Hepatocyte (in vitro differentiated cells): ENCODE results near the gene REG3A. TPM values are rescaled to one million over a fixed set of nuclear protein-coding genes. Genes with fewer than 3 reads are reported as not detected.

Source experiments
- DNase-seq: peaks from one replicate; pipeline ENCODE4 v3.0.0-alpha.2; 2016; ENCODE audit warnings: low spot score
- H2AFZ ChIP-seq: fragments of 200-600 bp; sonication (generic); 2 replicates; pipeline ENCODE4 v1.6.0; 2016; ENCODE audit warnings: antibody characterized with exemption, mild to moderate bottlenecking
- H3K27ac ChIP-seq: fragments of 200-600 bp; sonication (generic); 2 replicates; pipeline ENCODE4 v1.5.1; 2016; ENCODE audit warnings: mild to moderate bottlenecking
- H3K27me3 ChIP-seq: fragments of 200-600 bp; sonication (generic); 2 replicates; pipeline ENCODE4 v1.6.1; 2016
- H3K36me3 ChIP-seq: fragments of 200-600 bp; sonication (generic); replicated peaks from 2 replicates; pipeline ENCODE4 v1.5.1; 2016; ENCODE audit warnings: low read depth; ENCODE audit not compliant: insufficient read depth
- H3K4me1 ChIP-seq: fragments of 200-600 bp; sonication (generic); 2 replicates; pipeline ENCODE4 v1.5.1; 2016; ENCODE audit warnings: mild to moderate bottlenecking, moderate library complexity; ENCODE audit not compliant: insufficient read depth
- H3K4me2 ChIP-seq: fragments of 200-600 bp; sonication (generic); 2 replicates; pipeline ENCODE4 v1.6.0; 2016
- H3K4me3 ChIP-seq: fragments of 200-600 bp; sonication (generic); 2 replicates; pipeline ENCODE4 v1.5.1; 2016; ENCODE audit warnings: mild to moderate bottlenecking
- H3K79me2 ChIP-seq: fragments of 200-600 bp; sonication (generic); 2 replicates; pipeline ENCODE4 v1.6.0; 2017; ENCODE audit warnings: mild to moderate bottlenecking
- H3K9me2 ChIP-seq: fragments of 200-600 bp; sonication (generic); replicated peaks from 2 replicates; pipeline ENCODE4 v1.6.0; 2017; ENCODE audit warnings: mild to moderate bottlenecking; ENCODE audit not compliant: insufficient read depth
- H3K9me3 ChIP-seq: fragments of 200-600 bp; sonication (generic); 2 replicates; pipeline ENCODE4 v1.5.1; 2016; ENCODE audit warnings: low read depth, mild to moderate bottlenecking
- H4K20me1 ChIP-seq: fragments of 200-600 bp; sonication (generic); 2 replicates; pipeline ENCODE4 v1.6.0; 2016; ENCODE audit warnings: mild to moderate bottlenecking; ENCODE audit not compliant: insufficient read depth, poor library complexity, severe bottlenecking
- EZH2 ChIP-seq: fragments of 200-600 bp; sonication (generic); IDR thresholded peaks from 2 replicates; pipeline ENCODE4 v1.6.1; 2016; ENCODE audit warnings: antibody characterized with exemption, mild to moderate bottlenecking, borderline replicate concordance
- EZH2phosphoT487 ChIP-seq: fragments of 200-600 bp; sonication (generic); IDR thresholded peaks from one replicate; pipeline ENCODE4 v1.6.1; 2018; ENCODE audit warnings: antibody characterized with exemption, mild to moderate bottlenecking, low read depth, moderate library complexity; ENCODE audit not compliant: unreplicated experiment, severe bottlenecking
- WGBS: methylation state at CpG from one replicate; pipeline ENCODE4 v1.1.6; 2016; ENCODE audit warnings: low lambda C conversion rate; ENCODE audit errors: missing lambda C conversion rate; 5-methylcytosine and 5-hydroxymethylcytosine counted together
- polyA plus RNA-seq: library from polyadenylated mRNA; unstranded; fragments of >200 nt; fragmentation: Nextera tagmentation; extraction: Ambion mirVana; gene quantifications from 2 replicates; pipeline ENCODE4 v1.2.1, GENCODE V29; 2016
- total RNA-seq: library from RNA; depleted of rRNA; stranded (reverse); fragments of >200 nt; gene quantifications from 2 replicates; pipeline ENCODE4 v1.2.3, GENCODE V29; 2014
- TF ChIP-seq, protein P1 (sequence below): fragments of 200-600 bp; sonication (generic); IDR thresholded peaks from 2 replicates; pipeline ENCODE4 v1.5.1; 2016; ENCODE audit warnings: antibody characterized with exemption, mild to moderate bottlenecking; ENCODE audit not compliant: poor library complexity

The REG3A gene
- total and polyA plus RNA-seq, 2 experiments from 2014 or later, result 1.2 to 1.4 TPM

DNA sequence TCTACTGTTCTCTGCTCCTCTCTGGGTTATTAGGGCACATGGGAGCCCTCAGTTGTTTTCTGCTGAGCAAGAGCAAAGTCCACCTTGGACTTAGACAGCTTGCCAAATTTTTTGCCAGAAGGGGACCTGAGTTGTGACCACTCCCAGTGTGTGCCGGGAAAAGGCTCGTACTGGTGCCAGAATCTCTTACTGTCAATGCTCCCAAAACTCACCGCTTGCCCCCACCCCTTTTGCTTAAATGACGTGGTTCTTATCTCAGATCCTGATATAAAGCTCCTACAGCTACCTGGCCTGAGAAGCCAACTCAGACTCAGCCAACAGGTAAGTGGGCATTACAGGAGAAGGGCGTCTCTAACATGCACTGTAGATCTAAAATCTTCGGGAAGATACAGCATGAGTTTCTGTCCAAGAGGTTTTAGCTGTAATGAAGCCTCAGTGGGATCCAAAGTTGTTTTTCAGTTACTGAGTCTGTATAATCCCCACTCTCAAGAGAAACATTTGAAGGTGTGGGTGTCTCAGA is 39.3 kb downstream of the REG3A start, which contains the start of gene REG1A:
REG1A (plus strand) TSS at position 295 of the 520 bp plus-strand sequence. CDS start 374 bp downstream, outside the sequence.
- H3K27ac ChIP-seq, result no peak within 1 kb of the TSS
- TF ChIP-seq, protein P1, sequence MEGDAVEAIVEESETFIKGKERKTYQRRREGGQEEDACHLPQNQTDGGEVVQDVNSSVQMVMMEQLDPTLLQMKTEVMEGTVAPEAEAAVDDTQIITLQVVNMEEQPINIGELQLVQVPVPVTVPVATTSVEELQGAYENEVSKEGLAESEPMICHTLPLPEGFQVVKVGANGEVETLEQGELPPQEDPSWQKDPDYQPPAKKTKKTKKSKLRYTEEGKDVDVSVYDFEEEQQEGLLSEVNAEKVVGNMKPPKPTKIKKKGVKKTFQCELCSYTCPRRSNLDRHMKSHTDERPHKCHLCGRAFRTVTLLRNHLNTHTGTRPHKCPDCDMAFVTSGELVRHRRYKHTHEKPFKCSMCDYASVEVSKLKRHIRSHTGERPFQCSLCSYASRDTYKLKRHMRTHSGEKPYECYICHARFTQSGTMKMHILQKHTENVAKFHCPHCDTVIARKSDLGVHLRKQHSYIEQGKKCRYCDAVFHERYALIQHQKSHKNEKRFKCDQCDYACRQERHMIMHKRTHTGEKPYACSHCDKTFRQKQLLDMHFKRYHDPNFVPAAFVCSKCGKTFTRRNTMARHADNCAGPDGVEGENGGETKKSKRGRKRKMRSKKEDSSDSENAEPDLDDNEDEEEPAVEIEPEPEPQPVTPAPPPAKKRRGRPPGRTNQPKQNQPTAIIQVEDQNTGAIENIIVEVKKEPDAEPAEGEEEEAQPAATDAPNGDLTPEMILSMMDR, result no peak
- TF ChIP-seq EZH2 (no peak), EZH2phosphoT487 (no peak)
- H3K4me1 ChIP-seq, result no peaks in the 10 kb centered on the region
- WGBS, result 66% methylated on average over 6 of the region's 6 CpGs
- no peaks in the 10 kb centered on the region for H3K9me2 ChIP-seq
- H3K4me2 ChIP-seq, result no peak within 1 kb of the TSS
- no peak within 1 kb of the TSS for H3K4me3 ChIP-seq
- no peak for DNase-seq
- H3K27me3 ChIP-seq, result no peaks in the 10 kb centered on the region
- no peaks in the 10 kb centered on the region for H3K79me2 ChIP-seq
- H2AFZ ChIP-seq, result no peak within 1 kb of the TSS
- no peaks in the 10 kb centered on the region for H4K20me1 ChIP-seq
- H3K36me3 ChIP-seq, result no peaks in the 10 kb centered on the region
- no peaks in the 10 kb centered on the region for H3K9me3 ChIP-seq

DNA sequence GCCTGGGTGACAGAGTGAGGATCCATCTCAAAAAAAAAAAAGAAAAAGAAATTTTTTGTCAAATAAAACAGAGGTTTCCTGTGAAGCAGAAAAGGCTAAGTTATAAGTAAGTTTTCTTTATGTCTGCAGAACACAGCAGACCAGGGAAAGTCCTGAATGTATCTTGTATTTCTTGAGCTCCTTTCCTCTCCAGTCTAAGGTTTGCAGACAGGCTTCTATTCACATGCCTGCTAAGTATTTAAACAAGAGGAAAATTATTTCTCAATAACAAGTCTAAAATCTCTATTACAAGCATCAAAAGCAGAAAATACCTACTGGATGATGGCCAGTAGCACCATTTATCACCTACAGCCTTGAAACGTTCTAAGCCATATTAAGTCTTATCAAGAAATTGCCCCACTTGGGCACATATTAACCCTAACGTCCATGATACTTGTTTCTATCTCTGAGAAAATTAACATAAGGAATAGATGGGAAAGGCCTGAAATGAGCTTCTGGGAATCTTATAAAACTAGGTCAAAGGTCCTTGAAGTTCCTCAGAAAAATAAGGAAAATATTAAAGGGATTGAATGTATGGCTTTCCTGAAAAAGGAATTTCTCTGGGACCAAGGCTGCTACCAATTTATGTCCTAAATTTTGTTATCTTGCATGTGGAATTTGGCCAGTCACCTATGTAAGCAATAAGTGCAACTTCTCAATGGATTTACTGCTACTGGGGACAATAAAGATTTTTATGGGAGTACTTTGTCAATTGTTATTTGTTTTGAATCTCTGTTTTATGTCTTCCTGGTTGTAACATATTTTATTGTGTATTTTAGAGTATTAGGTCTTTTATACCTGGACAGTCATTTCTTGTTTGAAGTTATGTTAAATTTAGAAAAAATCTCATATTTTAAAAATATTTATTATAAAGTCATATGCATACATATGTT is 42.3 kb downstream of the REG3A start:
- Histone ChIP-seq H3K9me3 (no peaks in the 10 kb centered on the region), H3K4me1 (no peaks in the 10 kb centered on the region), H3K9me2 (no peaks in the 10 kb centered on the region), H3K27ac (no peak overlapping the region), H3K79me2 (no peaks in the 10 kb centered on the region), H3K4me2 (no peak overlapping the region), H3K36me3 (no peaks in the 10 kb centered on the region), H2AFZ (no peak overlapping the region), H4K20me1 (no peaks in the 10 kb centered on the region), H3K4me3 (no peak overlapping the region), H3K27me3 (no peaks in the 10 kb centered on the region)
- no peak for DNase-seq
- WGBS, result 68% methylated on average over 2 of the region's 2 CpGs
- TF ChIP-seq EZH2phosphoT487, result no peak
- TF ChIP-seq, protein P1, result no peak
- no peak for TF ChIP-seq EZH2

DNA sequence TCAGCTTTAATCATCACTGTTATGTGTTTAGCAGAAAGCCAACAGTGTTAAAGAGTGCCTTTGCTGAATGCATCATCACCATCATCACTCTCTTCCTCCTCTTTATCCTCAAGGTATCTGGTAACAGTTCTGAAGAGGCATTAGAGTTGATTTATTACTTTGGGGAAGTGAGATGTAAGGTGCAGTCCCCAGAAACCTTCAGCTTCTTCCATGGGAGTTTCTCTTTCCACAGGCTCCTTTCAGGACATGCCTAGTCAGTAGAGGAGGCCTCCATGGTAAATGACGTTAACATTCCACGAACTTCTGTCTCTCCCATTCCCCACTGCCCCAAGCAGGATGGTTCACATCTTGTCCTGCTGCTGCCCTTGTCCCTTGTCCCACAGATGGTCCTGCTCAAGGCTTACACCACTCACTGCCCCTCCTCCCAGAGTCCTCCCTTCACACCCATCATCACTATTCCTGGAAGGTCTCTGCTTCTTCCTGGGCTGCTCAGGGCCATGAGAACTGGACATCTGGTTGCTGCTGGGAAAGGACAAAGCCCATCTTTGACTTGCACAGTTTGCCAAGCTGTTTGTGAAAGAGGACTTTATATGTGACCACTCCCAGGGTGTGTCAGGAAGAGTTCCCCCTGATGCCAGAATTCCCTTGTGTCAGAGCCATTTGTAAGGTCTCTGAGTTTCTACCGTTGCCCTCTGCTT is 44.6 kb downstream of the REG3A start:
- H3K9me2 ChIP-seq, result no peaks in the 10 kb centered on the region
- H3K27ac ChIP-seq, result no peak overlapping the region
- TF ChIP-seq EZH2 (no peak), EZH2phosphoT487 (no peak)
- TF ChIP-seq, protein P1, result no peak
- H3K27me3 ChIP-seq, result no peaks in the 10 kb centered on the region
- no peaks in the 10 kb centered on the region for H3K4me1 ChIP-seq
- no peaks in the 10 kb centered on the region for H3K79me2 ChIP-seq
- H2AFZ ChIP-seq, result no peak overlapping the region
- DNase-seq, result no peak
- 86% methylated on average over 3 of the region's 3 CpGs for WGBS
- H3K4me2 ChIP-seq, result no peak overlapping the region
- no peaks in the 10 kb centered on the region for H4K20me1 ChIP-seq
- H3K4me3 ChIP-seq, result no peak overlapping the region
- no peaks in the 10 kb centered on the region for H3K9me3 ChIP-seq
- no peaks in the 10 kb centered on the region for H3K36me3 ChIP-seq
